ENCODE data around the gene PRRG2. TPM values are rescaled to one million over a fixed set of nuclear protein-coding genes. Genes with fewer than 3 reads are reported as not detected.

Gene PRRG2
- total RNA-seq, 1 donor, result 0.27 TPM

DNA sequence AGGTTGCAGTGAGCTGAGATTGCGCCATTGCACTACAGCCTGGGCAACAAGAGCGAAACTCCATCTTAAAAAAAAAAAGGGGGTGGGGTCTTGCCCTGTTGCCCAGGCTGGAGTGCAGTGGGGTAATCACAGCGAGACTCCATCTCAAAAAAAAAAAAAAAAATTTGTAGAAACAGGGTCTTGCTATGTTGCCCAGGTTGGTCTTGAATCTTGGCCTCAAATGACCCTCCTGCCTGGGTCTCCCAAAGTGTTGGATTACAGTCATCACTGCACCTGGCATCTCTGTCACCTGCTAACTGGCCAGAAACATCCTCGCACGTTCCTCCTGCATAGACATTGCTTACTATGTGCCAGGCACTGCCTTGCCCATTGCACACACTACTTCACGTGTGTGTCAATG lies 39.2 kb upstream of the PRRG2 start:
- DNase-seq (ENCODE audit: low read depth), result no peak
- TF ChIP-seq, protein P1, sequence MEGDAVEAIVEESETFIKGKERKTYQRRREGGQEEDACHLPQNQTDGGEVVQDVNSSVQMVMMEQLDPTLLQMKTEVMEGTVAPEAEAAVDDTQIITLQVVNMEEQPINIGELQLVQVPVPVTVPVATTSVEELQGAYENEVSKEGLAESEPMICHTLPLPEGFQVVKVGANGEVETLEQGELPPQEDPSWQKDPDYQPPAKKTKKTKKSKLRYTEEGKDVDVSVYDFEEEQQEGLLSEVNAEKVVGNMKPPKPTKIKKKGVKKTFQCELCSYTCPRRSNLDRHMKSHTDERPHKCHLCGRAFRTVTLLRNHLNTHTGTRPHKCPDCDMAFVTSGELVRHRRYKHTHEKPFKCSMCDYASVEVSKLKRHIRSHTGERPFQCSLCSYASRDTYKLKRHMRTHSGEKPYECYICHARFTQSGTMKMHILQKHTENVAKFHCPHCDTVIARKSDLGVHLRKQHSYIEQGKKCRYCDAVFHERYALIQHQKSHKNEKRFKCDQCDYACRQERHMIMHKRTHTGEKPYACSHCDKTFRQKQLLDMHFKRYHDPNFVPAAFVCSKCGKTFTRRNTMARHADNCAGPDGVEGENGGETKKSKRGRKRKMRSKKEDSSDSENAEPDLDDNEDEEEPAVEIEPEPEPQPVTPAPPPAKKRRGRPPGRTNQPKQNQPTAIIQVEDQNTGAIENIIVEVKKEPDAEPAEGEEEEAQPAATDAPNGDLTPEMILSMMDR (IDR thresholded peaks at IDR 0.05; ENCODE audit: insufficient read depth, low read length), result no peak
- H3K4me3 ChIP-seq (ENCODE audit: low read depth, low read length), result no peak overlapping the region

DNA sequence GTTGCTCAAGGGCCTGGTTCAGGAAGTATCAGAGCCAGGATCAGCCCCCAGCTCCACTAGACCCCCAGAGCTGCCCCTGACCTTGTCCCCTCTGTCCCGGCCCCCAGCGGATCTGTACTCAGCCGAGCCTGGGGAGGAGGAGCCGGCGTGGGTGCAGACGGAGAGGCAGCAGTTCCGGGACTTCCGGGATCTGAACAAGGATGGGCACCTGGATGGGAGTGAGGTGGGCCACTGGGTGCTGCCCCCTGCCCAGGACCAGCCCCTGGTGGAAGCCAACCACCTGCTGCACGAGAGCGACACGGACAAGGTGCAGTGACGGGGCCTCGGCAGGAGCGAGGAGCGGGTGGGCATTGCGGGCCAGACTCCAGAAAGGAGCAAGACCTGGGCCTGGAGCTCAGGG lies 38.7 kb upstream of the PRRG2 start:
- TF ChIP-seq, protein P1 (IDR thresholded peaks at IDR 0.05; ENCODE audit: insufficient read depth, low read length), result no peak
- no peak overlapping the region for H3K4me3 ChIP-seq (ENCODE audit: low read depth, low read length)
- no peak for DNase-seq (ENCODE audit: low read depth)

DNA sequence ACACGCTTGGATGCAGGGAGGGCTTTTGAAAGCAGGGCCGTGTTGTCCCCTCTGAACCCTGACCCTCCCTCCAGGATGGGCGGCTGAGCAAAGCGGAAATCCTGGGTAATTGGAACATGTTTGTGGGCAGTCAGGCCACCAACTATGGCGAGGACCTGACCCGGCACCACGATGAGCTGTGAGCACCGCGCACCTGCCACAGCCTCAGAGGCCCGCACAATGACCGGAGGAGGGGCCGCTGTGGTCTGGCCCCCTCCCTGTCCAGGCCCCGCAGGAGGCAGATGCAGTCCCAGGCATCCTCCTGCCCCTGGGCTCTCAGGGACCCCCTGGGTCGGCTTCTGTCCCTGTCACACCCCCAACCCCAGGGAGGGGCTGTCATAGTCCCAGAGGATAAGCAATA lies 38.1 kb upstream of the PRRG2 start:
- no peak overlapping the region for H3K4me3 ChIP-seq (ENCODE audit: low read depth, low read length)
- DNase-seq (ENCODE audit: low read depth), result no peak
- TF ChIP-seq, protein P1 (IDR thresholded peaks at IDR 0.05; ENCODE audit: insufficient read depth, low read length), result no peak

DNA sequence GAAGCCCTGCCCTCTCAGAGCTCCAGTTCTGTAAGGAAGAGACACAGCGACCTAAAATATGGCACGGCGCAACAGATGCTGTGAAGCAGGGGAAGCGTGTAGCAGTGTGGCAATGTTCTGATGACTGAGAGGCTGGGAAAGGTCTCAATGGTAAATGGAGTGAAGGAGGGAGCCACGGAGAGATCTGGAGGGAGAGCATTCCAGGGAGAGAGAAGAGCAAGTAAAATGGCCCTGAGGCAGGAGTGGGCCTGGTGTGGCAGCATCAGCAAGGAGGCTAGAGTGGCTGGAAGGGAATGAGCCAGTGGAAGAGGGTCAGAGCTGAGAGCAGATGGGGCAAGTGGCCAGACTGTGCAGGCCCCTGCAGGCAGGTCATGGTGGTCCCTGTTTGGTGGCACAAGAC lies 37.0 kb upstream of the PRRG2 start:
- no peak for DNase-seq (ENCODE audit: low read depth)
- H3K4me3 ChIP-seq (ENCODE audit: low read depth, low read length), result no peak overlapping the region
- TF ChIP-seq, protein P1 (IDR thresholded peaks at IDR 0.05; ENCODE audit: insufficient read depth, low read length), result no peak

DNA sequence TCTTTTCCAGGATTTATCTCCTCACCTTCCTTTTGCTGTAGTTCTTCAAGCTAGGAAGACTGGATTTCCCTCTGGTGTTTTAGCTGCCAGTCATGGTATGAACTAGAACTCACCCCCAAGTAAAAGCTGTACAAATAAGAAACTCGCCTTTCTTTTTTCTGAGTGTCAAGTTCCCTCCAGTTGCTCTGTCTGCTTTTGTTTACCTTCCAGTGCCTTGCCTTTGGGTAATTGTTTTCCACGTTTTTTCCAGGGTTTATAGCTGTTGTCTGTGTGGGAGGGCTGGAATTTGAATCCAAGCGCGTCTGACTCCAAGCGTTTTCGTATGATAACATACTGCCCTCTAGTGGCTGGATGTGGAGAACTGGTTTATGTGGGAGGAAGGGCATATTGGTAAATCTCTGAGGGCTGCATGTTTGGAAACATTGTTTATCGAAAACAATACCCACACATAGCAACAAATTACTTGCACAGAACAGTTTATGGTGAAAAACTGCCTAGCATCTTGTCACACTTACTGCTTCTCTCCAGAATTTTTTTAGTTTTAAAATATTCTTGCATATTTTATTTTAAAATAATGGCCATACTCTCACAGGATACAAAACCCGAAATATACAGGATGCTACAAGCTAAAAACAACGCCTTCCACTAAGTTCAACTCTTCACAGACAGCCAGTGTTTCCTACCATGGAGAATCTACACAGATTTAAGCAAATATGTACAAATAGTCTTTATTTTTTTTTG lies 34.1 kb upstream of the PRRG2 start:
- DNase-seq (ENCODE audit: low read depth), result peak; percentile 92
- TF ChIP-seq, protein P1 (IDR thresholded peaks at IDR 0.05; ENCODE audit: insufficient read depth, low read length), result peak; percentile 81
- H3K4me3 ChIP-seq (ENCODE audit: low read depth, low read length), result no peak overlapping the region

DNA sequence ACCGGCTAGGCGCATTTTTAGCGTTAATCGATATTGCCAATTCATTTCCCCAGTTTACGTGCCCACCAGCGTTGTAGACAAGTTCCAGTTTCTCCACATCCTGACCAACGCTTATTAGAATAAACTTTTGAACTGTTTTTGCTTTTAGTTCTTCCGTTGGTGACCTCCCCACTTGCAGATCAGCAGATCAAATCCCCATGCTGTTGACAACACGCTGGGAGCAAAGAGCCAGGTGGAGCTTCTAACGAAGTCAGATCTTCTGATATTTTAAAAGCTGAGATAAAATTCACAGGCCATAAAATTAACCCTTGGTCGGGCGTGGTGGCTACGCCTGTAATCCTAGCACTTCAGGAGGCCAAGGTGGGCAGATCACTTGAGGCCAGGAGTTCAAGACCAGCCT lies 32.1 kb upstream of the PRRG2 start:
- DNase-seq (ENCODE audit: low read depth), result no peak
- no peak overlapping the region for H3K4me3 ChIP-seq (ENCODE audit: low read depth, low read length)
- TF ChIP-seq, protein P1 (IDR thresholded peaks at IDR 0.05; ENCODE audit: insufficient read depth, low read length), result no peak

DNA sequence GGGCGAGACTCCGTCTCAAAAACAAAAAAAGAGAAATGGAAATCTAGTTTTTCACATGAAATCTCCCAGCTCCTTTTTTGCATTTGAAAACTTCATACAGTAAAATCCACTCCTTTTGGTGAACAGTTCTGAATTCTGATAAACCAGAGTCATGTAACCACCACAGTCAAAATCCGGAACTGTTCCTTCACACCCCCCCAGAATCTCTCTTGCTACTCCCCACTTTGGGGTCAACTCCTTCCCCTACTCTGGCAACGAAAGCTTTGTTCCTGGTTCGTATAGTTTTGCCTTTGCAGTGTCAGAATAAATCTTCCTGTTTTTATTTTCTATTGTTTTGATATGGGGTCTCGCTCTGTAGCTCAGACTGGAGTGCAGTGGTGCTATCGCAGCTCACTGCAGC lies 29.6 kb upstream of the PRRG2 start:
- H3K4me3 ChIP-seq (ENCODE audit: low read depth, low read length), result no peak overlapping the region
- DNase-seq (ENCODE audit: low read depth), result no peak
- TF ChIP-seq, protein P1 (IDR thresholded peaks at IDR 0.05; ENCODE audit: insufficient read depth, low read length), result no peak
